ENCODE results near the gene PRG3.

Gene PRG3

DNA sequence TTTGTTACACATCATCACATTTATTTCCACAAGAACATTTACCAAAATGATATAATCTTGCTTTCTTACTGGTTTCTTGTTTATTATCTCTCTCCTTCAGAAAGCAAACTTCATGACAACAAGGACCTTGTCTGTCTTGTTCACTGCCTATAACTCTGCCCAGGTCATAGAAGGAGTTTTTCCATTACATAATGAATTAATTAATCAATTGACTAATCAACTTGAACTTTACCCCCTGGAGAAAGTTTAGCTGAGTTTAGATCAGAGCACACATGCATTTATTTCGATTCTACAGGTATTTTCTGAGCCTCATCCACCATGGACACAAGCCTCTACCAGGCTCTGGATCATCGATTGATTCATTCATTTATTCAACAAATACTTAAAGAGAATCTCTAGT lies 15.8 kb upstream of the PRG3 start:
- H3K27me3 ChIP-seq (ENCODE audit: control insufficient read depth in 3 of 3, insufficient read depth in 3 of 3, low read depth in 1 of 3, low read length in 3 of 3) = peaks cover 0 to 29% (median 0%) of the 10 kb centered on the region in 3 experiments

GRCh38 chr11:57395905-57396623 lies 15.1 kb upstream of the PRG3 start:
- no peak overlapping the region for H2AFZ ChIP-seq (ENCODE audit: low read length)
- no peaks in the 10 kb centered on the region for H3K79me1 ChIP-seq (ENCODE audit: low read depth, low read length)
- no peak overlapping the region for H3K23ac ChIP-seq (ENCODE audit: low read depth, low read length, poor library complexity)
- H2BK5ac ChIP-seq (ENCODE audit: low read length) = no peak overlapping the region
- H3K9me3 ChIP-seq (replicated peaks in 1 of 2; ENCODE audit: control insufficient read depth in 2 of 2, insufficient read depth in 1 of 2, low read depth in 1 of 2, low read length in 2 of 2) = no peaks in the 10 kb centered on the region
- no peak overlapping the region for H3K27ac ChIP-seq (replicated peaks; ENCODE audit: low read length)
- H2BK120ac ChIP-seq (ENCODE audit: low read depth, low read length) = no peak overlapping the region
- H3K27me3 ChIP-seq (ENCODE audit: control insufficient read depth in 3 of 3, insufficient read depth in 3 of 3, low read depth in 1 of 3, low read length in 3 of 3) = peaks cover 0 to 29% (median 0%) of the 10 kb centered on the region in 3 experiments
- H4K8ac ChIP-seq (ENCODE audit: low read depth, low read length) = no peak overlapping the region
- H4K91ac ChIP-seq (ENCODE audit: low read depth, low read length, poor library complexity) = no peak overlapping the region
- no peak overlapping the region for H2AK5ac ChIP-seq (ENCODE audit: low read depth, low read length)
- H3K4me2 ChIP-seq (ENCODE audit: insufficient read depth, low read length, poor library complexity, severe bottlenecking) = no peak overlapping the region
- DNase-seq (ENCODE audit: low spot score) = no peak
- H3K36me3 ChIP-seq (replicated peaks in 1 of 2; ENCODE audit: control insufficient read depth in 2 of 2, insufficient read depth in 2 of 2, low read length in 2 of 2) = no peaks in the 10 kb centered on the region
- H2BK15ac ChIP-seq (ENCODE audit: low read length) = no peak overlapping the region
- H3K14ac ChIP-seq (ENCODE audit: low read length) = no peak overlapping the region
- H3K4me3 ChIP-seq (ENCODE audit: low read length in 2 of 2) = no peak overlapping the region
- WGBS, 2 donors (ENCODE audit: extremely low coverage in 2 of 2, insufficient read length in 2 of 2, insufficient replicate concordance in 1 of 2) = no CpG with 5 or more reads among the region's 11 CpGs
- no peak overlapping the region for H3K18ac ChIP-seq (ENCODE audit: low read length)
- no peak overlapping the region for H2BK12ac ChIP-seq (ENCODE audit: low read length)
- no peak overlapping the region for H3K4ac ChIP-seq (ENCODE audit: low read length)
- no peak overlapping the region for H3K9ac ChIP-seq (ENCODE audit: low read depth, low read length, poor library complexity)
- no peaks in the 10 kb centered on the region for H3K4me1 ChIP-seq (ENCODE audit: control insufficient read depth in 2 of 2, insufficient read depth in 1 of 2, low read depth in 1 of 2, low read length in 2 of 2)

More for the DNA sequence above, 15.8 kb upstream of the PRG3 start:
- no CpG with 5 or more reads among the region's 2 CpGs for WGBS, 2 donors (ENCODE audit: extremely low coverage in 2 of 2, insufficient read length in 2 of 2, insufficient replicate concordance in 1 of 2)
- Histone ChIP-seq H2BK120ac (ENCODE audit: low read depth, low read length) (no peak overlapping the region), H3K4ac (ENCODE audit: low read length) (no peak overlapping the region), H3K4me3 (ENCODE audit: low read length in 2 of 2) (no peak overlapping the region), H2AFZ (ENCODE audit: low read length) (no peak overlapping the region), H3K27ac (replicated peaks; ENCODE audit: low read length) (no peak overlapping the region), H3K4me1 (ENCODE audit: control insufficient read depth in 2 of 2, insufficient read depth in 1 of 2, low read depth in 1 of 2, low read length in 2 of 2) (no peaks in the 10 kb centered on the region), H3K36me3 (replicated peaks in 1 of 2; ENCODE audit: control insufficient read depth in 2 of 2, insufficient read depth in 2 of 2, low read length in 2 of 2) (no peaks in the 10 kb centered on the region), H2BK15ac (ENCODE audit: low read length) (no peak overlapping the region), H2BK12ac (ENCODE audit: low read length) (no peak overlapping the region), H3K9ac (ENCODE audit: low read depth, low read length, poor library complexity) (no peak overlapping the region), H2BK5ac (ENCODE audit: low read length) (no peak overlapping the region), H3K79me1 (ENCODE audit: low read depth, low read length) (no peaks in the 10 kb centered on the region), H3K23ac (ENCODE audit: low read depth, low read length, poor library complexity) (no peak overlapping the region), H3K4me2 (ENCODE audit: insufficient read depth, low read length, poor library complexity, severe bottlenecking) (no peak overlapping the region), H3K14ac (ENCODE audit: low read length) (no peak overlapping the region), H4K91ac (ENCODE audit: low read depth, low read length, poor library complexity) (no peak overlapping the region), H4K8ac (ENCODE audit: low read depth, low read length) (no peak overlapping the region), H3K18ac (ENCODE audit: low read length) (no peak overlapping the region), H3K9me3 (replicated peaks in 1 of 2; ENCODE audit: control insufficient read depth in 2 of 2, insufficient read depth in 1 of 2, low read depth in 1 of 2, low read length in 2 of 2) (no peaks in the 10 kb centered on the region), H2AK5ac (ENCODE audit: low read depth, low read length) (no peak overlapping the region)
- DNase-seq (ENCODE audit: low spot score) = no peak

GRCh38 chr11:57394203-57394965 lies 13.4 kb upstream of the PRG3 start:
- Histone ChIP-seq H2BK15ac (ENCODE audit: low read length) (no peak overlapping the region), H4K8ac (ENCODE audit: low read depth, low read length) (no peak overlapping the region), H3K9me3 (replicated peaks in 1 of 2; ENCODE audit: control insufficient read depth in 2 of 2, insufficient read depth in 1 of 2, low read depth in 1 of 2, low read length in 2 of 2) (no peaks in the 10 kb centered on the region), H2BK5ac (ENCODE audit: low read length) (no peak overlapping the region), H2AK5ac (ENCODE audit: low read depth, low read length) (no peak overlapping the region), H2BK12ac (ENCODE audit: low read length) (no peak overlapping the region), H3K14ac (ENCODE audit: low read length) (no peak overlapping the region), H4K91ac (ENCODE audit: low read depth, low read length, poor library complexity) (no peak overlapping the region), H3K27ac (replicated peaks; ENCODE audit: low read length) (no peak overlapping the region), H3K27me3 (ENCODE audit: control insufficient read depth in 3 of 3, insufficient read depth in 3 of 3, low read depth in 1 of 3, low read length in 3 of 3) (peaks cover 0 to 39% (median 0%) of the 10 kb centered on the region in 3 experiments), H3K36me3 (replicated peaks in 1 of 2; ENCODE audit: control insufficient read depth in 2 of 2, insufficient read depth in 2 of 2, low read length in 2 of 2) (no peaks in the 10 kb centered on the region), H3K4me1 (ENCODE audit: control insufficient read depth in 2 of 2, insufficient read depth in 1 of 2, low read depth in 1 of 2, low read length in 2 of 2) (no peaks in the 10 kb centered on the region), H3K23ac (ENCODE audit: low read depth, low read length, poor library complexity) (no peak overlapping the region), H3K18ac (ENCODE audit: low read length) (no peak overlapping the region), H3K4ac (ENCODE audit: low read length) (no peak overlapping the region), H3K79me1 (ENCODE audit: low read depth, low read length) (no peaks in the 10 kb centered on the region), H3K4me2 (ENCODE audit: insufficient read depth, low read length, poor library complexity, severe bottlenecking) (no peak overlapping the region), H3K4me3 (ENCODE audit: low read length in 2 of 2) (no peak overlapping the region), H3K9ac (ENCODE audit: low read depth, low read length, poor library complexity) (no peak overlapping the region), H2AFZ (ENCODE audit: low read length) (no peak overlapping the region), H2BK120ac (ENCODE audit: low read depth, low read length) (no peak overlapping the region)
- no CpG with 5 or more reads among the region's 4 CpGs for WGBS, 2 donors (ENCODE audit: extremely low coverage in 2 of 2, insufficient read length in 2 of 2, insufficient replicate concordance in 1 of 2)
- DNase-seq (ENCODE audit: low spot score) = no peak

- Histone ChIP-seq H3K18ac (ENCODE audit: low read length) (no peak overlapping the region), H2BK12ac (ENCODE audit: low read length) (no peak overlapping the region), H2BK5ac (ENCODE audit: low read length) (no peak overlapping the region), H2AFZ (ENCODE audit: low read length) (no peak overlapping the region), H3K9ac (ENCODE audit: low read depth, low read length, poor library complexity) (no peak overlapping the region), H3K9me3 (replicated peaks in 1 of 2; ENCODE audit: control insufficient read depth in 2 of 2, insufficient read depth in 1 of 2, low read depth in 1 of 2, low read length in 2 of 2) (no peaks in the 10 kb centered on the region), H2BK15ac (ENCODE audit: low read length) (no peak overlapping the region), H4K91ac (ENCODE audit: low read depth, low read length, poor library complexity) (no peak overlapping the region), H3K4ac (ENCODE audit: low read length) (no peak overlapping the region), H3K36me3 (replicated peaks in 1 of 2; ENCODE audit: control insufficient read depth in 2 of 2, insufficient read depth in 2 of 2, low read length in 2 of 2) (no peaks in the 10 kb centered on the region), H2BK120ac (ENCODE audit: low read depth, low read length) (no peak overlapping the region), H3K4me1 (ENCODE audit: control insufficient read depth in 2 of 2, insufficient read depth in 1 of 2, low read depth in 1 of 2, low read length in 2 of 2) (no peaks in the 10 kb centered on the region), H3K4me2 (ENCODE audit: insufficient read depth, low read length, poor library complexity, severe bottlenecking) (no peak overlapping the region), H2AK5ac (ENCODE audit: low read depth, low read length) (no peak overlapping the region), H3K79me1 (ENCODE audit: low read depth, low read length) (no peaks in the 10 kb centered on the region), H3K27me3 (ENCODE audit: control insufficient read depth in 3 of 3, insufficient read depth in 3 of 3, low read depth in 1 of 3, low read length in 3 of 3) (peaks cover 0 to 40% (median 0%) of the 10 kb centered on the region in 3 experiments), H3K14ac (ENCODE audit: low read length) (no peak overlapping the region), H3K4me3 (ENCODE audit: low read length in 2 of 2) (no peak overlapping the region), H3K23ac (ENCODE audit: low read depth, low read length, poor library complexity) (no peak overlapping the region), H3K27ac (replicated peaks; ENCODE audit: low read length) (no peak overlapping the region), H4K8ac (ENCODE audit: low read depth, low read length) (no peak overlapping the region)
- DNase-seq (ENCODE audit: low spot score) = no peak
- WGBS, 2 donors (ENCODE audit: extremely low coverage in 2 of 2, insufficient read length in 2 of 2, insufficient replicate concordance in 1 of 2) = no CpG with 5 or more reads among the region's 4 CpGs
These were observed 11.8 kb upstream of the PRG3 start for GRCh38 chr11:57392763-57393105.
